ENCODE data around the gene PHLDA2.

GRCh38 chr11:2912498-2912897, 16.7 kb downstream of the PHLDA2 start:
- TF ChIP-seq, protein P1, sequence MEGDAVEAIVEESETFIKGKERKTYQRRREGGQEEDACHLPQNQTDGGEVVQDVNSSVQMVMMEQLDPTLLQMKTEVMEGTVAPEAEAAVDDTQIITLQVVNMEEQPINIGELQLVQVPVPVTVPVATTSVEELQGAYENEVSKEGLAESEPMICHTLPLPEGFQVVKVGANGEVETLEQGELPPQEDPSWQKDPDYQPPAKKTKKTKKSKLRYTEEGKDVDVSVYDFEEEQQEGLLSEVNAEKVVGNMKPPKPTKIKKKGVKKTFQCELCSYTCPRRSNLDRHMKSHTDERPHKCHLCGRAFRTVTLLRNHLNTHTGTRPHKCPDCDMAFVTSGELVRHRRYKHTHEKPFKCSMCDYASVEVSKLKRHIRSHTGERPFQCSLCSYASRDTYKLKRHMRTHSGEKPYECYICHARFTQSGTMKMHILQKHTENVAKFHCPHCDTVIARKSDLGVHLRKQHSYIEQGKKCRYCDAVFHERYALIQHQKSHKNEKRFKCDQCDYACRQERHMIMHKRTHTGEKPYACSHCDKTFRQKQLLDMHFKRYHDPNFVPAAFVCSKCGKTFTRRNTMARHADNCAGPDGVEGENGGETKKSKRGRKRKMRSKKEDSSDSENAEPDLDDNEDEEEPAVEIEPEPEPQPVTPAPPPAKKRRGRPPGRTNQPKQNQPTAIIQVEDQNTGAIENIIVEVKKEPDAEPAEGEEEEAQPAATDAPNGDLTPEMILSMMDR (IDR thresholded peaks at IDR 0.05), result no peak
- no peak for TF ChIP-seq EZH2 (IDR thresholded peaks at IDR 0.05; ENCODE audit: borderline replicate concordance, insufficient read depth, low read depth, low read length, poor library complexity, severe bottlenecking)

Measured in B cell (primary cell).